HepG2 (cell line): Measurements from ENCODE around the gene OARD1. TPM values are rescaled to one million over a fixed set of nuclear protein-coding genes. Genes with fewer than 3 reads are reported as not detected.

ENCODE experiments used
- AKAP8 ChIP-seq: sonication (generic); formaldehyde crosslinking; IDR thresholded peaks from 2 replicates; pipeline ENCODE4 v1.5.1; 2020; ENCODE audit warnings: mild to moderate bottlenecking, missing genetic modification reagents
- ARNT2 ChIP-seq: sonication (generic); formaldehyde crosslinking; IDR thresholded peaks from 2 replicates; pipeline ENCODE4 v1.8.0; 2022; ENCODE audit warnings: mild to moderate bottlenecking, low read depth, missing genetic modification reagents, moderate library complexity
- DNMT1 ChIP-seq: sonication (generic); formaldehyde crosslinking; IDR thresholded peaks from 2 replicates; pipeline ENCODE4 v1.5.1; 2020; ENCODE audit warnings: mild to moderate bottlenecking, missing genetic modification reagents
- KLF16 ChIP-seq, 2 experiments: sonication (generic) in 1 of 2; formaldehyde crosslinking in 1 of 2; IDR thresholded peaks; 2 replicates each; pipeline versions ENCODE4 v1.6.1 to v1.8.0; 2016 to 2023; ENCODE audit warnings: missing genetic modification reagents in 2 of 2, missing compliant biosample characterization in 1 of 2
- MED13 ChIP-seq: sonication (generic); formaldehyde crosslinking; IDR thresholded peaks from 2 replicates; pipeline ENCODE4 v1.5.0; 2020; ENCODE audit warnings: missing genetic modification reagents
- PAX8 ChIP-seq: sonication (generic); formaldehyde crosslinking; IDR thresholded peaks from 2 replicates; pipeline ENCODE4 v1.8.0; 2022; ENCODE audit warnings: mild to moderate bottlenecking, missing genetic modification reagents, borderline replicate concordance
- RFXANK ChIP-seq: IDR thresholded peaks from 2 replicates; pipeline ENCODE4 v1.6.1; 2016
- SRY ChIP-seq: sonication (generic); formaldehyde crosslinking; IDR thresholded peaks from 2 replicates; pipeline ENCODE4 v1.8.0; 2022; ENCODE audit warnings: mild to moderate bottlenecking, missing genetic modification reagents
- TBX3 ChIP-seq: fragments of 450-650 bp; IDR thresholded peaks from 2 replicates; pipeline ENCODE4 v1.6.1; 2017; ENCODE audit warnings: antibody characterized with exemption, mild to moderate bottlenecking, inconsistent platforms, borderline replicate concordance
- TEAD3 ChIP-seq: optimal IDR thresholded peaks from 2 replicates; pipeline ENCODE3; 2016; ENCODE audit warnings: borderline replicate concordance
- YEATS4 ChIP-seq: sonication (generic); formaldehyde crosslinking; IDR thresholded peaks from 2 replicates; pipeline ENCODE4 v1.4.0; 2020; ENCODE audit warnings: missing genetic modification reagents, borderline replicate concordance
- ZNF224 ChIP-seq: sonication (generic); formaldehyde crosslinking; IDR thresholded peaks from 2 replicates; pipeline ENCODE4 v1.5.0; 2020; ENCODE audit warnings: mild to moderate bottlenecking, missing genetic modification reagents
- ZNF280D ChIP-seq: sonication (generic); formaldehyde crosslinking; IDR thresholded peaks from 2 replicates; pipeline ENCODE4 v1.5.1; 2020; ENCODE audit warnings: mild to moderate bottlenecking, missing genetic modification reagents
- ZNF510 ChIP-seq: sonication (generic); formaldehyde crosslinking; IDR thresholded peaks from 2 replicates; pipeline ENCODE4 v1.4.0; 2020; ENCODE audit warnings: low read depth, mild to moderate bottlenecking, missing genetic modification reagents
- ZNF558 ChIP-seq: sonication (generic); formaldehyde crosslinking; IDR thresholded peaks from 2 replicates; pipeline ENCODE4 v1.9.0; 2022; ENCODE audit warnings: mild to moderate bottlenecking, missing genetic modification reagents, borderline replicate concordance
- ZNF567 ChIP-seq: sonication (generic); formaldehyde crosslinking; IDR thresholded peaks from 2 replicates; pipeline ENCODE4 v1.8.1; 2023; ENCODE audit warnings: mild to moderate bottlenecking, missing genetic modification reagents, borderline replicate concordance
- ZNF704 ChIP-seq: sonication (generic); formaldehyde crosslinking; IDR thresholded peaks from 2 replicates; pipeline ENCODE4 v1.8.1; 2023; ENCODE audit warnings: mild to moderate bottlenecking, inconsistent platforms, moderate library complexity, missing genetic modification reagents, borderline replicate concordance
- polyA plus RNA-seq, 8 experiments: library from polyadenylated mRNA; depleted of rRNA in 3 of 8; stranded (reverse) in 7 of 8; unstranded in 1 of 8; fragments of >200 nt; fragmentation: Illumina TruSeq in 4 of 8; extraction: Trizol in 4 of 8; gene quantifications; 2 replicates each; pipeline versions ENCODE4 v1.2.1 to v1.2.3, GENCODE V29; 2011 to 2016; ENCODE audit warnings: low read depth in 4 of 8, missing spikeins in 1 of 8, mixed read lengths in 1 of 8; ENCODE audit not compliant: insufficient read depth in 1 of 8
- total RNA-seq, 5 experiments: library from RNA; depleted of rRNA; stranded (reverse); fragments of >200 nt; fragmentation: Illumina TruSeq; extraction: Trizol; gene quantifications; 2 replicates each; pipeline ENCODE4 v1.2.3, GENCODE V29; 2016; ENCODE audit warnings: low read depth in 1 of 5
- TF ChIP-seq, protein P1 (sequence below): IDR thresholded peaks from 2 replicates; pipeline ENCODE4 v1.6.1; 2018; ENCODE audit warnings: missing genetic modification reagents
- TF ChIP-seq, protein P2 (sequence below): sonication (generic); formaldehyde crosslinking; IDR thresholded peaks from 2 replicates; pipeline ENCODE4 v1.8.0; 2022; ENCODE audit warnings: mild to moderate bottlenecking, missing genetic modification reagents; ENCODE audit not compliant: insufficient replicate concordance
- TF ChIP-seq, protein P3 (sequence below): sonication (generic); formaldehyde crosslinking; IDR thresholded peaks from 2 replicates; pipeline ENCODE4 v1.8.1; 2023; ENCODE audit warnings: missing genetic modification reagents, mild to moderate bottlenecking, borderline replicate concordance

The OARD1 gene
- total and polyA plus RNA-seq, 2 of the 13 experiments (the other 11 are each of a cell fraction or from before 2014, with no cell fraction given), result 18.4 to 49.0 TPM

- TF ChIP-seq, protein P1, sequence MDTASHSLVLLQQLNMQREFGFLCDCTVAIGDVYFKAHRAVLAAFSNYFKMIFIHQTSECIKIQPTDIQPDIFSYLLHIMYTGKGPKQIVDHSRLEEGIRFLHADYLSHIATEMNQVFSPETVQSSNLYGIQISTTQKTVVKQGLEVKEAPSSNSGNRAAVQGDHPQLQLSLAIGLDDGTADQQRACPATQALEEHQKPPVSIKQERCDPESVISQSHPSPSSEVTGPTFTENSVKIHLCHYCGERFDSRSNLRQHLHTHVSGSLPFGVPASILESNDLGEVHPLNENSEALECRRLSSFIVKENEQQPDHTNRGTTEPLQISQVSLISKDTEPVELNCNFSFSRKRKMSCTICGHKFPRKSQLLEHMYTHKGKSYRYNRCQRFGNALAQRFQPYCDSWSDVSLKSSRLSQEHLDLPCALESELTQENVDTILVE (CRISPR knock-in tag), result 0 out of 2 replicates have a peak, but pooled peaks have one; percentile 15
- TF ChIP-seq DNMT1 (CRISPR knock-in tag), result no peak
- peak; percentile 57 for TF ChIP-seq MED13 (CRISPR knock-in tag)
- no peak for TF ChIP-seq ZNF558 (CRISPR knock-in tag)
- TF ChIP-seq KLF16 (CRISPR knock-in tag; IDR thresholded peaks at IDR 0.05), result peak in 1 of 2 experiments; percentile 83; a peak in 2 of 4 replicates
- no peak; the same call in 1 of the 2 replicates for TF ChIP-seq AKAP8
- TF ChIP-seq TBX3, result no peak
- peak; percentile 25; the same call in 1 of the 2 replicates for TF ChIP-seq ZNF280D (CRISPR knock-in tag)
- TF ChIP-seq RFXANK (CRISPR knock-in tag), result no peak
- no peak; the same call in 1 of the 2 replicates for TF ChIP-seq ZNF224 (CRISPR knock-in tag)
- TF ChIP-seq ZNF704 (CRISPR knock-in tag), result 0 out of 2 replicates have a peak, but pooled peaks have one; percentile 2
- TF ChIP-seq SRY (CRISPR knock-in tag), result no peak
- TF ChIP-seq ARNT2 (CRISPR knock-in tag), result no peak
- no peak for TF ChIP-seq ZNF510 (CRISPR knock-in tag)
- no peak for TF ChIP-seq ZNF567
- TF ChIP-seq PAX8 (CRISPR knock-in tag), result no peak
- peak; percentile 73; the same call in 1 of the 2 replicates for TF ChIP-seq YEATS4
- TF ChIP-seq, protein P2, sequence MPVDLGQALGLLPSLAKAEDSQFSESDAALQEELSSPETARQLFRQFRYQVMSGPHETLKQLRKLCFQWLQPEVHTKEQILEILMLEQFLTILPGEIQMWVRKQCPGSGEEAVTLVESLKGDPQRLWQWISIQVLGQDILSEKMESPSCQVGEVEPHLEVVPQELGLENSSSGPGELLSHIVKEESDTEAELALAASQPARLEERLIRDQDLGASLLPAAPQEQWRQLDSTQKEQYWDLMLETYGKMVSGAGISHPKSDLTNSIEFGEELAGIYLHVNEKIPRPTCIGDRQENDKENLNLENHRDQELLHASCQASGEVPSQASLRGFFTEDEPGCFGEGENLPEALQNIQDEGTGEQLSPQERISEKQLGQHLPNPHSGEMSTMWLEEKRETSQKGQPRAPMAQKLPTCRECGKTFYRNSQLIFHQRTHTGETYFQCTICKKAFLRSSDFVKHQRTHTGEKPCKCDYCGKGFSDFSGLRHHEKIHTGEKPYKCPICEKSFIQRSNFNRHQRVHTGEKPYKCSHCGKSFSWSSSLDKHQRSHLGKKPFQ (CRISPR knock-in tag), result peak; percentile 62
- TF ChIP-seq TEAD3 (CRISPR knock-in tag), result no peak
- TF ChIP-seq, protein P3, sequence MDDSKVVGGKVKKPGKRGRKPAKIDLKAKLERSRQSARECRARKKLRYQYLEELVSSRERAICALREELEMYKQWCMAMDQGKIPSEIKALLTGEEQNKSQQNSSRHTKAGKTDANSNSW (CRISPR knock-in tag), result peak; percentile 58; the same call in 1 of the 2 replicates
Observed at GRCh38 chr6:41040101-41040939, 31.8 kb downstream of the OARD1 start (continued).
